HepG2 (cell line): ENCODE data around the gene SRP9. TPM values are rescaled to one million over a fixed set of nuclear protein-coding genes. Genes with fewer than 3 reads are reported as not detected.
A peak's percentile ranks its signal among the peaks of the same experiment; 100 is the strongest.

Experiments used
- ARNT ChIP-seq: fragments of 450-650 bp; IDR thresholded peaks from 2 replicates; pipeline ENCODE4 v1.6.1; 2017
- CENPT ChIP-seq: sonication (generic); formaldehyde crosslinking; IDR thresholded peaks from 2 replicates; pipeline ENCODE4 v1.8.0; 2022; ENCODE audit warnings: low read depth, mild to moderate bottlenecking, moderate library complexity, missing genetic modification reagents
- FLYWCH1 ChIP-seq: sonication (generic); formaldehyde crosslinking; IDR thresholded peaks from 2 replicates; pipeline ENCODE4 v1.8.1; 2023; ENCODE audit warnings: mild to moderate bottlenecking, missing genetic modification reagents
- FOXK2 ChIP-seq: fragments of 450-650 bp; IDR thresholded peaks from 2 replicates; pipeline ENCODE4 v1.6.1; 2016
- GZF1 ChIP-seq: sonication (generic); formaldehyde crosslinking; IDR thresholded peaks from 2 replicates; pipeline ENCODE4 v1.5.1; 2020; ENCODE audit warnings: mild to moderate bottlenecking, missing genetic modification reagents
- KDM1A ChIP-seq: IDR thresholded peaks from 2 replicates; pipeline ENCODE4 v1.6.1; 2016; ENCODE audit warnings: missing compliant biosample characterization
- MBD4 ChIP-seq: IDR thresholded peaks from 2 replicates; pipeline ENCODE4 v1.6.1; 2012; ENCODE audit warnings: low read length, inconsistent platforms, borderline replicate concordance
- NBN ChIP-seq: fragments of 450-650 bp; conservative IDR thresholded peaks from 2 replicates; pipeline ENCODE4 v1.6.1; 2017
- NCOA2 ChIP-seq: sonication (generic); formaldehyde crosslinking; IDR thresholded peaks from 2 replicates; pipeline ENCODE4 v1.8.0; 2022; ENCODE audit warnings: inconsistent platforms
- NCOR1 ChIP-seq: fragments of 200-600 bp; sonication (generic); IDR thresholded peaks from 2 replicates; pipeline ENCODE4 v1.7.0; 2017; ENCODE audit warnings: antibody characterized with exemption, low read length, borderline replicate concordance
- NR2C2 ChIP-seq: sonication (generic); formaldehyde crosslinking; IDR thresholded peaks from 2 replicates; pipeline ENCODE4 v1.4.0; 2020; ENCODE audit warnings: missing genetic modification reagents, mild to moderate bottlenecking, moderate library complexity, borderline replicate concordance
- NR2F2 ChIP-seq: IDR thresholded peaks from 2 replicates; pipeline ENCODE4 v1.6.1; 2012; ENCODE audit warnings: low read depth, inconsistent platforms, borderline replicate concordance
- SMARCE1 ChIP-seq: fragments of 450-650 bp; IDR thresholded peaks from 2 replicates; pipeline ENCODE4 v1.6.1; 2017; ENCODE audit warnings: borderline replicate concordance
- SNAI1 ChIP-seq: sonication (generic); formaldehyde crosslinking; IDR thresholded peaks from 2 replicates; pipeline ENCODE4 v1.5.0; 2020; ENCODE audit warnings: mild to moderate bottlenecking, missing genetic modification reagents, borderline replicate concordance
- THYN1 ChIP-seq: sonication (generic); formaldehyde crosslinking; IDR thresholded peaks from 2 replicates; pipeline ENCODE4 v1.8.1; 2023; ENCODE audit warnings: low read depth, mild to moderate bottlenecking, moderate library complexity, missing genetic modification reagents, borderline replicate concordance
- TP53 ChIP-seq: sonication (generic); formaldehyde crosslinking; conservative IDR thresholded peaks from 2 replicates; pipeline ENCODE4 v1.4.0; 2020; ENCODE audit warnings: missing genetic modification reagents
- U2AF2 ChIP-seq: fragments of 200-400 bp; formaldehyde crosslinking; IDR thresholded peaks from 2 replicates; pipeline ENCODE4 v1.6.1; 2017; ENCODE audit warnings: low read depth, mild to moderate bottlenecking, low read length
- ZBTB42 ChIP-seq: sonication (generic); formaldehyde crosslinking; IDR thresholded peaks from 2 replicates; pipeline ENCODE4 v1.5.0; 2020; ENCODE audit warnings: mild to moderate bottlenecking, missing genetic modification reagents
- ZEB1 ChIP-seq: IDR thresholded peaks from 2 replicates; pipeline ENCODE4 v1.6.1; 2012; ENCODE audit warnings: mild to moderate bottlenecking, low read depth, inconsistent platforms; ENCODE audit not compliant: insufficient replicate concordance
- ZKSCAN5 ChIP-seq: sonication (generic); formaldehyde crosslinking; IDR thresholded peaks from 2 replicates; pipeline ENCODE4 v1.5.1; 2020; ENCODE audit warnings: mild to moderate bottlenecking, missing genetic modification reagents
- ZNF143 ChIP-seq: sonication (generic); formaldehyde crosslinking; IDR thresholded peaks from 2 replicates; pipeline ENCODE4 v1.4.0; 2020; ENCODE audit warnings: missing genetic modification reagents
- ZNF264 ChIP-seq: sonication (generic); formaldehyde crosslinking; IDR thresholded peaks from 2 replicates; pipeline ENCODE4 v1.4.0; 2020; ENCODE audit warnings: missing genetic modification reagents
- ZNF350 ChIP-seq: sonication (generic); formaldehyde crosslinking; IDR thresholded peaks from 2 replicates; pipeline ENCODE4 v1.4.0; 2020; ENCODE audit warnings: mild to moderate bottlenecking, low read depth, missing genetic modification reagents, borderline replicate concordance
- ZNF362 ChIP-seq: sonication (generic); formaldehyde crosslinking; IDR thresholded peaks from 2 replicates; pipeline ENCODE4 v1.4.0; 2020; ENCODE audit warnings: missing genetic modification reagents, mild to moderate bottlenecking, borderline replicate concordance
- ZNF567 ChIP-seq: sonication (generic); formaldehyde crosslinking; IDR thresholded peaks from 2 replicates; pipeline ENCODE4 v1.8.1; 2023; ENCODE audit warnings: mild to moderate bottlenecking, missing genetic modification reagents, borderline replicate concordance
- ZNF703 ChIP-seq: sonication (generic); formaldehyde crosslinking; IDR thresholded peaks from 2 replicates; pipeline ENCODE4 v1.5.1; 2020; ENCODE audit warnings: missing genetic modification reagents, mild to moderate bottlenecking, moderate library complexity, borderline replicate concordance
- ZNF775 ChIP-seq: sonication (generic); formaldehyde crosslinking; IDR thresholded peaks from 2 replicates; pipeline ENCODE4 v1.4.0; 2020; ENCODE audit warnings: missing genetic modification reagents, mild to moderate bottlenecking, moderate library complexity, borderline replicate concordance
- polyA plus RNA-seq, 8 experiments: library from polyadenylated mRNA; depleted of rRNA in 3 of 8; stranded (reverse) in 7 of 8; unstranded in 1 of 8; fragments of >200 nt; fragmentation: Illumina TruSeq in 4 of 8; extraction: Trizol in 4 of 8; gene quantifications; 2 replicates each; pipeline versions ENCODE4 v1.2.1 to v1.2.3, GENCODE V29; 2011 to 2016; ENCODE audit warnings: low read depth in 4 of 8, missing spikeins in 1 of 8, mixed read lengths in 1 of 8; ENCODE audit not compliant: insufficient read depth in 1 of 8
- total RNA-seq, 5 experiments: library from RNA; depleted of rRNA; stranded (reverse); fragments of >200 nt; fragmentation: Illumina TruSeq; extraction: Trizol; gene quantifications; 2 replicates each; pipeline ENCODE4 v1.2.3, GENCODE V29; 2016; ENCODE audit warnings: low read depth in 1 of 5
- TF ChIP-seq, protein P1 (sequence below), 2 experiments: fragments of 450-650 bp in 1 of 2; sonication (generic) in 1 of 2; formaldehyde crosslinking; IDR thresholded peaks; 2 replicates each; pipeline versions ENCODE4 v1.5.0 to v1.8.0; 2020 to 2022; ENCODE audit warnings: mild to moderate bottlenecking in 1 of 2, missing genetic modification reagents in 1 of 2
- TF ChIP-seq, protein P2 (sequence below): sonication (generic); formaldehyde crosslinking; IDR thresholded peaks from 2 replicates; pipeline ENCODE4 v1.5.0; 2020; ENCODE audit warnings: mild to moderate bottlenecking, missing genetic modification reagents, moderate library complexity

The SRP9 gene
- total and polyA plus RNA-seq, 2 of the 13 experiments (the other 11 are each of a cell fraction or from before 2014, with no cell fraction given), result 251 to 307 TPM

- TF ChIP-seq NCOA2 (CRISPR knock-in tag), result peak; percentile 52; the same call in 1 of the 2 replicates
- no peak for TF ChIP-seq MBD4
- TF ChIP-seq ZNF703 (CRISPR knock-in tag), result no peak
- 0 out of 2 replicates have a peak, but pooled peaks have one; percentile 23 for TF ChIP-seq ZNF264 (CRISPR knock-in tag)
- no peak for TF ChIP-seq FLYWCH1 (CRISPR knock-in tag)
- TF ChIP-seq TP53 (CRISPR knock-in tag), result no peak
- TF ChIP-seq ZNF362, result peak; percentile 41; the same call in 1 of the 2 replicates
- TF ChIP-seq SNAI1 (CRISPR knock-in tag), result no peak
- no peak for TF ChIP-seq KDM1A (CRISPR knock-in tag)
- TF ChIP-seq NBN, result no peak
- no peak for TF ChIP-seq ARNT
- TF ChIP-seq NR2C2 (CRISPR knock-in tag), result peak; percentile 64; the same call in 1 of the 2 replicates
- peak; percentile 68; the same call in 1 of the 2 replicates for TF ChIP-seq ZNF143
- TF ChIP-seq CENPT (CRISPR knock-in tag), result 0 out of 2 replicates have a peak, but pooled peaks have one; percentile 48
- TF ChIP-seq ZNF567 (CRISPR knock-in tag), result 0 out of 2 replicates have a peak, but pooled peaks have one; percentile 25
- 0 out of 2 replicates have a peak, but pooled peaks have one; percentile 16 for TF ChIP-seq THYN1 (CRISPR knock-in tag)
- TF ChIP-seq, protein P1, sequence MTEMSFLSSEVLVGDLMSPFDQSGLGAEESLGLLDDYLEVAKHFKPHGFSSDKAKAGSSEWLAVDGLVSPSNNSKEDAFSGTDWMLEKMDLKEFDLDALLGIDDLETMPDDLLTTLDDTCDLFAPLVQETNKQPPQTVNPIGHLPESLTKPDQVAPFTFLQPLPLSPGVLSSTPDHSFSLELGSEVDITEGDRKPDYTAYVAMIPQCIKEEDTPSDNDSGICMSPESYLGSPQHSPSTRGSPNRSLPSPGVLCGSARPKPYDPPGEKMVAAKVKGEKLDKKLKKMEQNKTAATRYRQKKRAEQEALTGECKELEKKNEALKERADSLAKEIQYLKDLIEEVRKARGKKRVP (CRISPR knock-in tag; IDR thresholded peaks at IDR 0.05), result no peak
- TF ChIP-seq FOXK2, result no peak
- no peak for TF ChIP-seq NCOR1
- no peak for TF ChIP-seq ZNF775 (CRISPR knock-in tag)
- peak; percentile 64; the same call in 1 of the 2 replicates for TF ChIP-seq GZF1 (CRISPR knock-in tag)
- TF ChIP-seq SMARCE1, result no peak
- no peak for TF ChIP-seq ZEB1
- peak; percentile 98 for TF ChIP-seq ZNF350 (CRISPR knock-in tag)
- no peak for TF ChIP-seq NR2F2
- TF ChIP-seq U2AF2, result no peak
- no peak for TF ChIP-seq ZBTB42 (CRISPR knock-in tag)
- TF ChIP-seq, protein P2, sequence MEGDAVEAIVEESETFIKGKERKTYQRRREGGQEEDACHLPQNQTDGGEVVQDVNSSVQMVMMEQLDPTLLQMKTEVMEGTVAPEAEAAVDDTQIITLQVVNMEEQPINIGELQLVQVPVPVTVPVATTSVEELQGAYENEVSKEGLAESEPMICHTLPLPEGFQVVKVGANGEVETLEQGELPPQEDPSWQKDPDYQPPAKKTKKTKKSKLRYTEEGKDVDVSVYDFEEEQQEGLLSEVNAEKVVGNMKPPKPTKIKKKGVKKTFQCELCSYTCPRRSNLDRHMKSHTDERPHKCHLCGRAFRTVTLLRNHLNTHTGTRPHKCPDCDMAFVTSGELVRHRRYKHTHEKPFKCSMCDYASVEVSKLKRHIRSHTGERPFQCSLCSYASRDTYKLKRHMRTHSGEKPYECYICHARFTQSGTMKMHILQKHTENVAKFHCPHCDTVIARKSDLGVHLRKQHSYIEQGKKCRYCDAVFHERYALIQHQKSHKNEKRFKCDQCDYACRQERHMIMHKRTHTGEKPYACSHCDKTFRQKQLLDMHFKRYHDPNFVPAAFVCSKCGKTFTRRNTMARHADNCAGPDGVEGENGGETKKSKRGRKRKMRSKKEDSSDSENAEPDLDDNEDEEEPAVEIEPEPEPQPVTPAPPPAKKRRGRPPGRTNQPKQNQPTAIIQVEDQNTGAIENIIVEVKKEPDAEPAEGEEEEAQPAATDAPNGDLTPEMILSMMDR (CRISPR knock-in tag), result peak; percentile 99
- TF ChIP-seq ZKSCAN5, result no peak
Measured at GRCh38 chr1:225777583-225778336, at the start of gene SRP9 (continued).
